ENCODE data around the gene TINAG.
A peak's percentile ranks its signal among the peaks of the same experiment; 100 is the strongest.

TINAG gene

GRCh38 chr6:54266400-54266923, 41.8 kb upstream of the TINAG start:
- intact Hi-C loops (cut with DNase I; ENCODE audit: low total_unique reads): no loop called here
- Histone ChIP-seq H3K36me3 (no peaks in the 10 kb centered on the region), H3K27me3 (no peaks in the 10 kb centered on the region), H3K4me1 (no peaks in the 10 kb centered on the region), H3K9me3 (no peaks in the 10 kb centered on the region), H3K4me3 (no peak overlapping the region), H3K27ac (no peak overlapping the region)
- no peak for DNase-seq
- TF ChIP-seq CTCF (IDR thresholded peaks at IDR 0.05): no peak

GRCh38 chr6:54267798-54268197, 40.4 kb upstream of the TINAG start:
- Histone ChIP-seq H3K4me1 (no peaks in the 10 kb centered on the region), H3K27ac (no peak overlapping the region), H3K36me3 (no peaks in the 10 kb centered on the region), H3K4me3 (no peak overlapping the region), H3K9me3 (no peaks in the 10 kb centered on the region), H3K27me3 (no peaks in the 10 kb centered on the region)
- no peak for DNase-seq
- intact Hi-C loops (cut with DNase I; ENCODE audit: low total_unique reads): no loop called here
- peak; percentile 31 to 37 for TF ChIP-seq CTCF (IDR thresholded peaks at IDR 0.05)

GRCh38 chr6:54273214-54273820, 34.9 kb upstream of the TINAG start:
- Histone ChIP-seq H3K27me3 (no peaks in the 10 kb centered on the region), H3K9me3 (no peaks in the 10 kb centered on the region), H3K36me3 (no peaks in the 10 kb centered on the region), H3K4me3 (no peak overlapping the region), H3K27ac (no peak overlapping the region), H3K4me1 (no peaks in the 10 kb centered on the region)
- no peak for TF ChIP-seq CTCF (IDR thresholded peaks at IDR 0.05)
- intact Hi-C loops (cut with DNase I; ENCODE audit: low total_unique reads): loop anchor here (10.0 kb wide), 1 partner anchor 289 kb away; no protein-coding TSS in a partner anchor
- no peak for DNase-seq

DNA sequence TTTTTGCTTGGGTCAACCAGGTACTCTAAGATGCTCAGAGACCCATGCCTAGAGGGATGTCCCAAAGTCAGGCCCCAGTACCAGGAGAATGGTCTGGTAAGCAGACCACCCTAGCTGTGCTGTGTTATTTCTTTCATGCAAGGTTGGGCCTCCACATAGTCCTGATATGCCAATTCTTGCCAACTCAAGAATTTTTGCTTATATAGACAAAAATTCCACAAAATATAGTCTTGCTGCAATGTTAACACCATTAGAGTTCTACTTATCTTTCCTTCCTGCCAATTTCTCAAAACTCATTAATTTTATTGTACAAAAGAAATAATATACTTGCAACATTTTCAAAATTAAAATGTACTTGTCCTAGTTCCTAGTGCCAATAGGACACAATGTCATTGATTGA, 33.9 kb upstream of the TINAG start:
- no peaks in the 10 kb centered on the region for H3K36me3 ChIP-seq
- no peak overlapping the region for H3K27ac ChIP-seq
- DNase-seq: no peak
- no peak overlapping the region for H3K4me3 ChIP-seq
- no peak for TF ChIP-seq CTCF (IDR thresholded peaks at IDR 0.05)
- H3K4me1 ChIP-seq: no peaks in the 10 kb centered on the region
- H3K27me3 ChIP-seq: no peaks in the 10 kb centered on the region
- intact Hi-C loops (cut with DNase I; ENCODE audit: low total_unique reads): loop anchor here (10.0 kb wide), 1 partner anchor 290 kb away; no protein-coding TSS in a partner anchor
- no peaks in the 10 kb centered on the region for H3K9me3 ChIP-seq

GRCh38 chr6:54282186-54282585, 26.1 kb upstream of the TINAG start:
- intact Hi-C loops (cut with DNase I; ENCODE audit: low total_unique reads): no loop called here
- no peak for TF ChIP-seq CTCF (IDR thresholded peaks at IDR 0.05)
- DNase-seq: no peak

More at GRCh38 chr6:54282186-54282585, 26.1 kb upstream of the TINAG start:
- Histone ChIP-seq H3K27ac (no peak overlapping the region), H3K36me3 (no peaks in the 10 kb centered on the region), H3K4me3 (no peak overlapping the region), H3K27me3 (no peaks in the 10 kb centered on the region), H3K9me3 (no peaks in the 10 kb centered on the region), H3K4me1 (no peaks in the 10 kb centered on the region)

All from tibial artery (tissue), 4 donors.